HS-27A (cell line): ENCODE results near the gene MEF2B.

Source experiments
- DNase-seq: peaks from one replicate; pipeline ENCODE4 v3.0.0-alpha.2; 2012; ENCODE audit warnings: low read depth, missing footprints

MEF2B gene

DNA sequence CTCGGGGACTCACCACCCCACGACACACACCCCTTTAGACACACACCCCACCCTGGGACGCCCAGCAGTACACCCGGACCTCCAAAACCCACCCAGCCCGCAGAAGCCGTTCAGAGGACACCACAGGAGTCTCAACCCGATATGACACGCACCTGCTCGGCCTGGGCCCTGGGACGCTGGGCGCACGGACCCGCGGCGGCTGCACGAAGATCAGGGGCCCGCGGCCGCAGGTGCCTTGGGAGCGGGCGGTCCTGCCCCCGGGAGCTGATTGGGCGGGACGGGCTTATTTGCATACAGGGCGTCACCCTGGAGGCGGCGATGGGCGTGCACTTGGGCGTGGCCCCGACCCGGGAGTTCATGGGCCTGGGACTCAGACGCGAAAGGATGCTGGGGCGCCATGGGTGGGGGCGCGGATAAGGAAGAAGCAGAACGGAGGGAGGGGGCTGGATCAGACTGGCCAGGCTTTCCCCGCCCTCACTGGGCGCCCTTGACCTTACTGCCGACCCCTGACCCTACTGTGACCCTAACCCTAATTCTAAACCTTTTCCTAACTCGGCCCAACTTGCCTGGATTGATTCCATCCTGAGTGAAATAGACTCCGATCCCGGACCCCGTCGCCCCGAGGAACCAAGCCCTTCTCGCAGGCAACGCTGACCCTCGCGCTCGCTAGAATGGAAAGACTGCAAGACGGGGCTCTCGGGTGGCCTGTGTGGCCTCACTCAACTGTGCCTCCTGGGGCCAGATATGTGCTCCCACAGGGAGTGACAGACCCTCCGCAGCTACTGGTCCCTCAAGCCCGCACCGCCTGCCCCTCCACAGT lies at the start of gene MEF2B:
Gene MEF2B (minus strand): TSS at position 211 of the 820 bp plus-strand sequence. CDS start 19,528 bp downstream, outside the sequence.
- no peak for DNase-seq

DNA sequence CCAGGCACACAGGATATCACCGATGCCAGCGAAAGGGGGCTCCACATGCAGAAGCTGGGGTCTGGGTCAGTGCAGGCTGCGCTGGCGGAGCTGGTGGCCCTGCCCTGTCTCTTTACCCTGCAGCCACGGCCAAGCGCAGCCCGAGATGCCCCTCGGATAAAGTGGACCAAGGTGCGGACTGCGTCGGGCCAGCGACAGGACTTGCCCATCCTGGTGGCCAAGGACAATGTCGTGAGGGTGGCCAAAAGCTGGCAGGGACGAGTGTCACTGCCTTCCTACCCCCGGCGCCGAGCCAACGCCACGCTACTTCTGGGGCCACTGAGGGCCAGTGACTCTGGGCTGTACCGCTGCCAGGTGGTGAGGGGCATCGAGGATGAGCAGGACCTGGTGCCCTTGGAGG lies 48.8 kb upstream of the MEF2B start:
- DNase-seq = no peak

DNA sequence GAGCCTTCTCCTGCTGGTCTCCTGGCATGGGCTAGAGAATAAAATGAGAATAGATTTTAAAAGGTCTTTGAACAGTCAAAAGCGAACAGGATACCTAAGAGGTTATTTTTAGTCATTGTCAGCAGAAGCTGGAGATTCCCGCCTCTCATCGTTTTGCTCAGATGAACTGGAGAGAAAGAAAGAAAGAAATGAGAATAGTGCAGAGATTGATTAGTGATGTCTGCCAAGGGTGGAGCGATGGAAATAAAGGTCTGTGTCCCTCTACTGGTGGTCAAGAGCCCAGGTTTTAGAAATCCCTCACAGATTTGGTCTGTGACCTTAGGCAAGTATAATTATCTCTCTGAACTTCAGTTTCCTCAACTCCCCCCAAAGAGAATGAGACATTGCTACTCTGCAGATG lies 47.0 kb upstream of the MEF2B start:
- no peak for DNase-seq

DNA sequence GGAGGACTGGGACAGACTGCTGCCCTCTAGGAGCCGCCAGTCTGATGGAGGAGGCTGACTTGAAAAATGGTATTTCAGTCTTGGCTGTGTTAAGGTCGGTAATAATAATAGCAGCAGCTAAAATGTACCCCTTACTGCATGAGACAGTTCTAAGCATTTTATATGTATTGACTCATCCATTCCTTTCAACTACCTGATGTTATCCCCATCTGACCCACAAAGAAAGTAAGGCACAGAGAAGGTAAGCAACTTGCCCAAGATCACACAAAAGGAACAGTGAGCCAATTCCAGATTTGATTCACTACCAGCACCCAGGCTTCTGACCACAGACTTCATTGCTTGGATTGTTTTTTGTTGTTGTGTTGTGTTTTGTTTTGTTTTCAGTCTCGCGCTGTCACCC lies 45.7 kb upstream of the MEF2B start:
- DNase-seq = no peak

DNA sequence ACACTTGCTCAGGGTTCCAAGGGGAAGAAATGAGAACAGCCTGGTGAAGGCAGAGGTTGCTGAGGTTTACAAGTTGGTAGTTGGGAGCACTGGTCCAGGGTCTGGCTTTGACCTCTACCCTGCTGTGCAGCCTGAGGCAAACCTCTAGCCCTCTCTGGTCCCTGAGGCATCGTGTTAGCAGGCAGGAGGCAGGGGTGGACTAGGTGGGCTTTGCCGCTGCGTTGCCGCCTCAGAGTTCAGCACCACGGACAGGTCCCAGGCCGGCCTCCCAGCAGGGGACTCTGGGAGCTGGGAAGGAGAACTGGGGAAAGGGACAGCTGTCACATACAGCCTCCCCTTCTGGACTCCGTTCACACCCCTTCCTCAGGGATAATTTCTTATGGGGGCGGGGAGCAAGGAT lies 44.8 kb upstream of the MEF2B start:
- no peak for DNase-seq

DNA sequence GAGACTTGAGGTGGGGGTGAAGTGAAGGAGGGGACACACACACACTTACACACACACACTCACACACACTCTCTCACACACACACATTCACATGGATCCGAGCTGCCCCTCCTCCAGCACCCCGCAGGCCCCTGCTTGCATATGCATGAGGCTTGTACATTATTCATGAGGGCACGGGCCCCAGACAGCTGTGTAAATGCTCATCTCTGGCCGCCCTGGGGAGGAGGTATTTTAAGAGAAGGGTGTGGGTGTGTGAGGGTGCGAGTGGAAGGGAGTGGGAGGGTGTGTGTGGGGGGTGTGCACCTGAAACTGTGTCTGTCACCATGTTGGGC lies 44.1 kb upstream of the MEF2B start:
- DNase-seq = no peak

DNA sequence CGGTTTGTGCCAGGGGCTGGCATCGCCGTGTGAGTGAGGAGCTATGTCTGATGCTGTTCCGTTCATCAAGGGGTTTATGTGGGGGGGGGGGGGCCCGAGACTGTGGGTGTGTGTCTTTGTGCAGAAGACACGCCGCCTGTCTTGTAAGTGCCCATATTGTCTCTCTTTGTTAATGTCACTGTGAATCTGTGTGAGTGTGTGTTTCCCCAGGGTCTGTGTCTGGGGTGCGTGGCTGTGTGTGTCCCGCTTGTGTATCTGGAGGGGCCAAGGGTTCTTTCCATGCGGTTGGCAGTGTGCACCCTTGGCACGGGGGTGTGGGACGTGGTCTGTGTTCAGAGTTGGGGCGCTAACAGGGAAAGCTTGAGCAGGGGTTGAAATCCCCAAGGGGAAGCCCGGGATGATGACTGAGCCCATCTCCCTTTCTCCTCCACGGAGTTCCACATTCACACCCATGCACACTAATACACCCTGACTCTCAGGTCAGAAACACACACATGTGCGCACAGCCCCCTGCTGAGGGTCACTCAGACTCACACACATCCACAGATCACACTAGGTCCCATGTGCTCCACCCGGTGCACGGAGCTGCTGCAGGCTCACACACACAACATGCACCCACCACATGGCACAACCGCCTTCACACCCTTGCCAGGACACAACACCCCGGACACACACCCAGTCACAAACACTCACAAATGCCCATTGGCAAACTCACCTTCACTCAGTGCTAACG lies 43.5 kb upstream of the MEF2B start:
- DNase-seq = no peak

DNA sequence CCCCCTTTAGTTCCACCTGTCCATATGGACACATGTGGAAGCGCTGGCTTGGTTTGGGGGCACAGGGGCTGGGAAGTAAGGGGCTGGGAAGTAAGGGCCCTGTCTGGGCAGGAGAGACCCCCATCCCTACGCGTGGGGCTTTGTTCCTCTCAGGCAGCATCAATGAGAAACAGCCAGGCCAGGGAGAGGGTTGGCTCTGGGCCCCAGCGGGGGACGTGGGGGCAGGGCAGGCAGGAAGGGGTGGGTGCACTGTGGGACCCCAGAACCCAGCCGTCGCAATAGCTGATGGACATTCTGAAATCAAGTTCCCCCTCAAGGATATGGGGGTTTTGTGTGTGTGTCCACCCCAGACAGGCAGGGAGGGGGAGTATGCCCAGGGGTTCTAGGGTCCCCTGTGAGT lies 42.9 kb upstream of the MEF2B start:
- no peak for DNase-seq

DNA sequence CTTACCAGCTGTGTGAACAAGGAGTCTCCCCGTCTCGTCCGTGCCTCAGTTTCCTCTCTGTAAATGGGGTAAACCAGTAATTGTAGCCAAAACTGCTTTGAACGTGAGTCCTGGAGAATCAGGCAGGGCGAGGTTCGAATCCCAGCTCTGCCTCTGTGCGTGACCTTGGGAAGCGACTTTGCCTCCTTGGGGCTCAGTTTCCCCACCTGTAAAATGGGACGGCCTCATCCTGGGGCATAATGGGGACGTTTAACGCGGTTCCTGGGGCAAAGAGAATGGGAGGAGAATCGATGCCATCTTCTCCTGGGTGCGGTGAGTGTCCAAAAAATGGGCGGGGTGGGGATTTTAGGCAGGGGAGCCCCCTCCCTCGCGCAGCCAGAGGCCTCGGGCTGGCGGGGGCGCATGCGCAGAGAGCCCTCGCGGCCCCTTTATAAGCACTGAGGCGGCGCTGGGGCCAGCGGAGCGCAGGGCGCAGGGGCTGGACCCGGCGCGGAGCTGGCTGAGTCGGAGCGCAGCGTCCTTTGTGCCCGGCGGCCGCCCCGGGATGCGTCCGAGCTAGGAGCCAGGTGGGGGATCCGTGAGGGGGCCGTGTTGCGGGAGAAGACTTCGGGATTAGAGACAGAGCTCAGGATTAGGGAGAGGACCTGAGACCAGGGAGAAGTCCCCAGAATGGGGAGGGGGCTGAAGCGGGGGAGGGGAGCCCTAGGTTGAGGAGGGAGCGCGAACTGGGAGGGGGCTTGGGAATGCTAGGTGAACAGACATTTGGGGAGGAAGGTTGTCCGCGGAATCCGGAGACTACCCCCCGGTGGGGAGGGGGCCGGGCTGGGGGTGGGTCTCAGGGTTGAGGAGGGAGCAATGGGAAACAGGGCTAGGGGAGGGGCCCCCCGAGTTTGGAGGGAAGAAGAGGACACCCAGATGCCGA lies 41.7 kb upstream of the MEF2B start, which contains the start of gene NCAN:
Gene NCAN (plus strand): TSS at position 460 of the 922 bp plus-strand sequence. CDS start 4,996 bp downstream, outside the sequence.
- DNase-seq = no peak

DNA sequence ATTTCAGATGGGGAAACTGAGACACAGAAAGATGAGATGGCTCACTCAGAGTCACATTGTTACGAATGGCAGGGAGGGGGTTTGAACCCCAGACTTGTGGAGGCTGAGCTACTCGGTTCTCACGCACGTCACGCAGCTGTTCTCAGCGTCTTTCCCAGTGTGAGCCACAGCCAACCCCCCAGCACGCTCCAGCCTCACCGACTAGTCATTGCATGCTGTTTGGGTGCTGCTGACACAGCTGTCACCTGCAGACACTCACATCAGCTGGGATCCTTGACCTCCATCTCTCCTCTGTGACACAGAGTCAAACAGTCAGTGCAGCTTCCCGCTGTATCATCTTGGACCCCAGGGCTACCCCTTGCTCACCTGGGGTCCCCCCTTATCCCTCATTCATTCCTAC lies 39.3 kb upstream of the MEF2B start:
- no peak for DNase-seq

DNA sequence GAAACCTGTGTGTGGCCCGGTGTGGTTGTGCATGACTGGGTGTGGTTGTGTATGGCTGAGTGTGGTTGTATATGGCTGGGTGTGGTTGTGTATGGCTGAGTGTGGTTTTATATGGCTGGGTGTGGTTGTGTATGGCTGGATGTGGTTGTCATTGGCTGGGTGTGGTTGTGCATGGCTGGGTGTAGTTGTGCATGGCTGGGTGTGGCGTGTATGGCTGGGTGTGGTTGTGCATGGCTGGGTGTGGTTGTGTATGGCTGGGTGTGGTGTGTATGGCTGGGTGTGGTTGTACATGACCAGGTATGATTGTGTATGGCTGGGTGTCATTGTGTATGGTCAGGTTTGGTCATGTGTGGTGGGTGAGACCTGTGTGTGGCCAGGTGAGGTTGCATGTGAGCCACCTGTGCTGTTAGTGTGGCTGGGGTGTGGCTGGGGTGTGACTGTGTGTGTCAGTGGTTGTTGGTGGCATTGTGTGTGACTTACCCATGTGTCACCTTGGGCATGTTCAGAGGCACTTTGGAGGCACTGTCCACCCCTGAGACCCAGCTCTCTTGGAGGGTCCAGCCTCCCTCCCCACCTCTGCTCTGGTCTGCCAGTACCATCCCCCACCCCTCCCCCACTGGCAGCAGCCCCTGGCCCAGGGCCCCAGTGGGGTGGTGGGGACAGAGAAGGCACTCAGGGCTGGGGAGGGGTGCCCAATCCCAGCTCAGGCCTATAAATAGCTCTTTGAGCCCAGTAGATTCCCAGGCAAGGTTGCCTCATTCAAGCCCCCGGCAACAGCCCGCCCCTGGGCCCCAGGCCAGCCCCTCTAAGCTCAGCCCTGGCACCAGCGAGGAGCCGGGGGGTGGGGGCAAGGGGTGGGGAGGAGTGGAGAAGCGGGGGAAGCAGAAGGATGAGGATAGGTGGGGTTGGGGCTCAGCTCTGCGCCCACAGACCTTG lies 37.8 kb upstream of the MEF2B start:
- DNase-seq = no peak

DNA sequence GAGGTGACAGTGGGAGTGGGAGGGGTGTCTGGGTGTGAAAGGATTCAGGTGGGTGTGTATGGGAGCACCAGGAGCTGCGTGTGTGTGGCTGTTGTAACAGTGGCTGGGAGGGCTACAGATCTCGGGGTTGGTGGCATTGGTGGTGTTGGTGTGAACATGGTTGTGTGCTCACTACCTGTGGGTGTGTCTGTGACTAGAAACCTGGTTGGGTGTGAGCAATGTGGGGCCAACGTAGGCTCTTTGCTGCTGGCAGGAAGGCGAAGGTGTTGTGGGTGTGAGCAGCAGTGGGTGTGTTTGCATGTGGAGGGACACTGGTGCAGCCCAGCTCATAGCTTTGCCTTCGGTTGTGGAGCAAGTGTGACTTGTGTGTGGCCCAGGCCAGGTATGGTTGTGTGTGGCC lies 36.9 kb upstream of the MEF2B start:
- no peak for DNase-seq

DNA sequence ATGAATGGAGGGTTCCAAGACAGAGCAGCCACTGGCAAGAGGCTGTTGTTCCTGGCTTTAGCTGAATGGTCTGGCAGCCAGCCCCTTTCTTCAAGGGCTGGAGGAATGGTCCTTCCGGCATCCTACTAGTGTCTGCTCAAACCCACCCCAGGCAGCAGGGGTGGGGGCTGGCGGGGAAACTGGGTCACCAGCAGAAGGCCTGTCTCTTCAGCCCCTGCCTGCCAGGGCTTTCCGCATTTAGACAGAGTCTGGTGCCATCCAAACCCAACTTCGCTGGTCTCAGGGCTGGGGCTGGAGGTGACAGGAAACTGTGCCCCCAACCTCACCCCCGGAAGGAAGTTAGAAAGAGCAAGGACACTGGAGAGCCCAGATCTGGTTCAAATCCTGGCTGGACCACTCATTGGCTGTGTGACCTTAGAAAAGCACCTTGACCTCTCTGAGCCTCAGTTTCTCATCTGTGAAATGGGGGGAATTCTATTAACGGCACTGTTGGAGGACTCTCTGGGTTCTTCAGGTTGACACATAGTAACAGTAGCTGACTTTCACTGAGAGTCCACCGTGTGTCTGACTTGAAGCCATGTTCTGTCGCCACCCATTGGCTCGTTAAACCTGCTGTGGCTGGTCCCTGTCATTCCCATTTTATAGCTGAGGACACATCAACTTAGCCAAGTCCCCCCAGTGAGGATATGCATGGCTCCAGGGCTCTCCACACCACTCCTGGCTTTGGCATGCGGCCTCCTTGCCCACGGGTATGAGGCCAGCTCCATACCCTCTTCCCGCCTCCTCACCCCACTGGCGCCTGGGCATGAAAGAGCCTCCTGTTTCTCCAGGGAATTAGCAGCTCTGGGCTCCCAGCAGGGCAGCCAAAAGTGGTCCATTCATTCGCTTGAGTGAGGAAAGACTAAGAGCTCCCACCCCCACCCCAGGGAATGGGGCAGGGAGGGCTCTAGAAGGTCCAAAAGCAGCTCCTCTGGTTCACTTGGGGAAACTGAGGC lies 35.6 kb upstream of the MEF2B start:
- no peak for DNase-seq

DNA sequence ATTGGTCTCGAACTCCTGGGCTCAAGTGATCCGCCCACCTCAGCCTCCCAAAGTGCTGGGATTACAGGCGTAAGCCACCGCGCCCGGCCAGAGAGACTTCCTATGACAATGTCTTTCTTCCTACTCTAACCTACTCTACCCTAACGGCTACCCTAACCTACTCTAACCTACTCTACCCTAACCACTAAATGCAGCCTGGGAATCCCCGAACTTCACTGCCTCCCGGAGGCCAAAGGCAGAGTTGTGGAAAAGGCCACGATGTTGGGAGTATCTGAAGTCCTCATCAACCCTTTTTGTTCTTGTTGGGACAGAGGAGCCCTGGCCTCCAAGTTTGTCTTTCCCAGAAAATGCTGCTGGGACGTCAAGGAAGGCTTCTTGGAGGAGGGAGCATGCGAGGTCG lies 34.1 kb upstream of the MEF2B start:
- no peak for DNase-seq

DNA sequence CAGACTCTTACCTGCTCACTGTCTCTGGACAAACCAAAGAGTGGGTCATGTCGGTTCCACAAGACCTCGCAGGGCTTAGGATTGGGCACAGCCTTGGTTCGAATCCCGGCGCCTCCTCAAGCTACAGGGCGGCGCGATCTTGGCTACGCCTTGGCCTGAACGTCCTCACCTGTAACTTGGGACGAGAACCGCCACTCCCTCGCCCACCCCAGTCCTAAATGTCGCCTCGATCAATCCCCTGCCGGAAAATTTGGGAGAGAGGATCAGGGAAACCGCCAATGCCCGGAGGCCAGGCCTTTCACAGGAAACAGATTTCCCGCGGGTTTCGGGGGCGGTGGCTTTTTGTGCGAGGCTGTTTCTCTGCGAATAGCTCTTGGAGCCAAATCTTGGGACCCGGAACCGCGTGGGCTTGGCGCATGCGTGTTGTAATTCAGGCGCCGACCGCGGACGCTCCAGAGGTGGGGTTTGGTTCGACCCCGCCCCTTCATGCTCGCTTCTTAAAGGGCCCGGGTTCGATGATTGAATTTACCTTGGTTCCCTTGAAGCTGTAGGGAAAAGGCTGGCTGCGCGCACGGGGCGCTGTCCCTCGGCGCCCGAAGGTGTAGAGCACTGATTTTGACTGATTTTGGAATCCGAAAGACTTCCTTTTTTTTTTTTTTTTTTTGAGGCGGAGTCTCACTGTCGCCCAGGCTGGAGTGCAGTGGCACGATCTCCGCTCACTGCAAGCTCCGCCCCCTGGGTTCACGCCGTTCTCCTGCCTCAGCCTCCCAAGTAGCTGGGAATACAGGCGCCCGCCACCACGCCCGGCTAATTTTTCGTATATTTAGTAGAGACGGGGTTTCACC lies 33.2 kb upstream of the MEF2B start, which contains the start of gene NR2C2AP:
Gene NR2C2AP (minus strand): TSS at position 403 of the 845 bp plus-strand sequence. CDS start 354 bp downstream, at position 49.
- peak; percentile 74 for DNase-seq

DNA sequence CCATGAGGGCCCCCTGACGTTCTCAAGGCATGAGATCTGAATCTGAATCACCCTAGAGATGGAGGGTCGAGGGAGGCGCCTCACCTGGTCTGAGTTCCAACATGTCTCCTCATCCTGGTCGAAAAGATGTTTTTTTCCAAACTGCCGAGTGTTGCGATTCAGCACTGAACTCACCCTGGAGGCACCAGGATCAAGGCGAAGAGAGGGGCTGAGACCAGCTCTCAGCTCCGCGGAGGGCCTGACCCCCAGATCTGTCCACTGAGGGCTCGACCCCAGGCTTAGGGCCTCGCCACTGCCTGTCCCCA lies 32.6 kb upstream of the MEF2B start:
- no peak for DNase-seq

DNA sequence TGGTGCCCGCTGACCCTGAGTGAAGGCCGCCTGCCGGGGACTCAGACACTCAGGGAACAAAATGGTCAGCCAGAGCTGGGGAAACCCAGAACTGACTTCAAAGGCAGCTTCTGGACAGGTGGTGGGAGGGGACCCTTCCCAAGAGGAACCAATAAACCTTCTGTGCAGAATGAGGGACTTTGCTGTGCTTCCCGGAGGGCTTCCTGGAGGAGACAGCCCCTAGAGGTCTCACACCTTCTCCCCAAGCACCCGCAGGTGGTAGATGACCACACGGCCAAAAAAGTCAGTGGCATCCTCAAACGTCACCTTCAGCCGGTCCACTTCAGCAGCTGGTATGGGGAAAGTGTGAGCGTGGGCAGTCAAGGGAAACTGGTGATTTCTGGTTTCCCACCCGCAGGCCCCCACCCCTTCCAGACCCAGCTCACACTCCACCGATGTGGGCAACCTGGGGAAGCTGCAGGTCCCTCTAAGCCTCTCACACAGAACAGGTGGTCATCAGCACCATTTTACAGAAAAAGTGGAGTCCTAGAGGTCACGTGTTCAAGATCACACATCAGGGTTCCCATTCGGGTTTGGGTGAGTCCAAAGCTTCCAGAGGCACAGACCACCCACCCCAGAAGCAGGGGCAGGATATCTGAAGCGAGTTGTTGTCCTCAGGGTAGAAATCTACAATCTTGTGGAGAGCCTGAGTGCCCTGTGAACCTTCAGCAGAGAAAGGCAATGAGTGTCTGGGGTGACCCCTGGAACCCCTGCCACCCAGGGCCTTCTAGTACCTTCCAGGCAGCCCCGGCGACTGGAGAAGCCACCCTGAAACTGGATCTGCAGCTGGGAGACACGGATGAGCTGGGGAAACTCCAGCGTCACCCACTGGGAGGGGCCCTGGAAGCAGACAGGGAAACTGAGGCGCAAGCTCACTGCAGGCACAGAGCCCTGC lies 31.9 kb upstream of the MEF2B start:
- DNase-seq = no peak

DNA sequence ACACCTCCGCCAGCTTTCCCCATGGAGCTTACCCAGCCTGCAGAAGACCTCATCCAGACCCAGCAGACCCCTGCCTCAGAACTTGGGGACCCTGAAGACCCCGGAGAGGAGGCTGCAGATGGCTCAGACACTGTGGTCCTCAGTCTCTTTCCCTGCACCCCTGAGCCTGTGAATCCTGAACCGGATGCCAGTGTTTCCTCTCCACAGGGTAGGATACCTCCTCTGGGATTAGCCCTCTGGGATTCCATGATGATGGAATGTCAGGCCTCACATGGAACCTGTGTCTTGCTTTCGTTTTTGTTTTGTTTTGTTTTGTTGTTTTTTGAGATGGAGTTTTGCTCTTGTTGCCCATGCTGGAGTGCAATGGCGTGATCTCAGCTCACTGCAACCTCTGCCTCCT lies 23.9 kb upstream of the MEF2B start:
- no peak for DNase-seq
